ENCODE measurements around the gene SLC18A3. TPM values are rescaled to one million over a fixed set of nuclear protein-coding genes. Genes with fewer than 3 reads are reported as not detected.

Gene SLC18A3
- total RNA-seq, 1 experiment from 2014 or later: not detected

GRCh38 chr10:49612513-49613164, 2.5 kb downstream of the SLC18A3 start:
- Histone ChIP-seq H3K4ac (ENCODE audit: low read depth, low read length) (no peak overlapping the region), H3K27ac (ENCODE audit: insufficient read length, low read depth, low read length) (no peak overlapping the region), H3K14ac (ENCODE audit: insufficient read depth, low read length) (no peak overlapping the region), H3K27me3 (ENCODE audit: insufficient read depth, low read length) (peaks cover 81% of the 10 kb centered on the region), H3K79me1 (ENCODE audit: insufficient read depth, low read depth, low read length, poor library complexity, severe bottlenecking) (no peaks in the 10 kb centered on the region), H2BK120ac (ENCODE audit: low read depth, low read length, poor library complexity, severe bottlenecking) (no peak overlapping the region), H3T11ph (ENCODE audit: low read length) (no peak overlapping the region), H4K91ac (ENCODE audit: insufficient read length, low read depth, low read length) (no peak overlapping the region), H3K9ac (ENCODE audit: extremely low read depth, insufficient read length, low read length) (no peak overlapping the region), H3K23me2 (ENCODE audit: insufficient read length, low read depth, low read length, poor library complexity, severe bottlenecking) (peaks cover 25% of the 10 kb centered on the region), H3K79me2 (ENCODE audit: insufficient read depth, low read length) (no peaks in the 10 kb centered on the region), H3K4me1 (ENCODE audit: insufficient read depth, low read length) (no peaks in the 10 kb centered on the region; the same call in 1 of the 2 replicates), H4K20me1 (ENCODE audit: control insufficient read depth, insufficient read depth, insufficient read length) (peaks cover 2% of the 10 kb centered on the region), H2AK5ac (ENCODE audit: insufficient read length, low read length) (no peak overlapping the region), H2BK15ac (ENCODE audit: low read depth, low read length) (no peak overlapping the region), H3K56ac (ENCODE audit: insufficient read length, low read depth, low read length) (no peak overlapping the region), H2BK12ac (ENCODE audit: insufficient read length, low read depth, low read length) (no peak overlapping the region), H3K23ac (ENCODE audit: insufficient read length, low read depth, low read length) (no peak overlapping the region), H2BK5ac (ENCODE audit: insufficient read length, low read length) (no peak overlapping the region), H2AFZ (ENCODE audit: low read length) (no peak overlapping the region), H4K5ac (ENCODE audit: insufficient read length, low read depth, low read length) (no peak overlapping the region), H4K8ac (replicated peaks; ENCODE audit: insufficient read length, low read depth, low read length) (no peak overlapping the region), H3K9me3 (ENCODE audit: control insufficient read depth, low read depth, low read length) (no peaks in the 10 kb centered on the region), H3K18ac (ENCODE audit: insufficient read length, low read depth, low read length) (no peak overlapping the region), H2BK20ac (ENCODE audit: low read depth, low read length, poor library complexity, severe bottlenecking) (no peak overlapping the region), H3K4me2 (ENCODE audit: insufficient read depth, insufficient read length, low read length) (peak overlapping the region; percentile 25)
- no peaks in the 10 kb centered on the region; a peak in 1 of 7 replicates for H3K36me3 Mint-ChIP-seq (ENCODE audit: insufficient read depth in 1 of 3, low read depth in 3 of 3)
- peaks cover 32 to 51% of the 10 kb centered on the region in 2 experiments for H3K4me1 Mint-ChIP-seq
- peaks cover 2 to 10% of the 10 kb centered on the region in 2 experiments; a peak in 3 of 5 replicates for H3K9me3 Mint-ChIP-seq
- H3K27ac Mint-ChIP-seq: no peak overlapping the region; a peak in 1 of 7 replicates
- peaks cover 99% of the 10 kb centered on the region for H3K27me3 Mint-ChIP-seq (ENCODE audit: low read depth)
- WGBS (ENCODE audit: extremely low coverage, insufficient read length, low lambda C conversion rate): no CpG with 5 or more reads among the region's 29 CpGs
- H3K4me3 Mint-ChIP-seq: peak overlapping the region in 1 of 2 experiments; percentile 75; a peak in 3 of 5 replicates
- DNase-seq: peak; percentile 89
- TF ChIP-seq CTCF (conservative IDR thresholded peaks at IDR 0.05): peak; percentile 34; the same call in 2 of the 3 replicates

Measured in H9 (cell line).